Muscle of arm (tissue), 12 donors: ENCODE data around the gene RGPD3. TPM values are rescaled to one million over a fixed set of nuclear protein-coding genes. Genes with fewer than 3 reads are reported as not detected.
"Not testable (repeated sequence)": the region's sequence is repeated elsewhere in the genome, so short reads cannot be mapped to it uniquely, and the experiment has no call there.

Source experiments
- DNase-seq: peaks from one replicate; pipeline ENCODE4 v3.0.0-alpha.2; 2013
- polyA plus RNA-seq, 12 donors: library from polyadenylated mRNA; unstranded; fragments of 120-200 nt; gene quantifications; one replicate each; pipeline ENCODE4 v1.2.1, GENCODE V29; 2013; ENCODE audit not compliant: insufficient read length in 12 of 12

The RGPD3 gene
- polyA plus RNA-seq, 12 donors, result 0.05 to 0.36 (median 0.14) TPM; not detected in 2

GRCh38 chr2:106486551-106487385, 18.6 kb upstream of the RGPD3 start, which contains the start of gene CD8B2:
Gene CD8B2, plus strand, starts transcription at chr2:106487364. Its CDS starts 63 bp downstream, at chr2:106487427.
- not testable (repeated sequence) for DNase-seq

GRCh38 chr2:106479563-106479962, 11.3 kb upstream of the RGPD3 start:
- not testable (repeated sequence) for DNase-seq

- not testable (repeated sequence) for DNase-seq
These were observed 9.4 kb upstream of the RGPD3 start for GRCh38 chr2:106477647-106478046.

GRCh38 chr2:106470658-106471057, 2.4 kb upstream of the RGPD3 start:
- DNase-seq, result not testable (repeated sequence)

GRCh38 chr2:106467516-106467915, 697 bp downstream of the RGPD3 start:
- DNase-seq, result not testable (repeated sequence)

- not testable (repeated sequence) for DNase-seq
These were observed 6.3 kb downstream of the RGPD3 start for GRCh38 chr2:106461882-106462281.

- not testable (repeated sequence) for DNase-seq
These were observed 77.5 kb downstream of the RGPD3 start for GRCh38 chr2:106390680-106391079.

GRCh38 chr2:106388814-106389410, 79.3 kb downstream of the RGPD3 start:
- DNase-seq, result not testable (repeated sequence)

GRCh38 chr2:106384548-106384947, 83.7 kb downstream of the RGPD3 start:
- not testable (repeated sequence) for DNase-seq

- DNase-seq, result not testable (repeated sequence)
These were observed 86.3 kb downstream of the RGPD3 start for GRCh38 chr2:106381867-106382266.

GRCh38 chr2:106379567-106379966, 88.6 kb downstream of the RGPD3 start:
- DNase-seq, result not testable (repeated sequence)

GRCh38 chr2:106369182-106369581, 99.0 kb downstream of the RGPD3 start:
- not testable (repeated sequence) for DNase-seq

- no peak for DNase-seq
These were observed 101.9 kb downstream of the RGPD3 start for GRCh38 chr2:106366204-106366885.

GRCh38 chr2:106363791-106364190, 104.4 kb downstream of the RGPD3 start:
- no peak for DNase-seq

- no peak for DNase-seq
These were observed 105.4 kb downstream of the RGPD3 start for GRCh38 chr2:106362789-106363188.

GRCh38 chr2:106359512-106359911, 108.7 kb downstream of the RGPD3 start:
- no peak for DNase-seq

GRCh38 chr2:106358521-106358920, 109.7 kb downstream of the RGPD3 start:
- no peak for DNase-seq

- DNase-seq, result no peak
These were observed 110.1 kb downstream of the RGPD3 start for GRCh38 chr2:106358081-106358480.

GRCh38 chr2:106356291-106356690, 111.9 kb downstream of the RGPD3 start:
- no peak for DNase-seq

- DNase-seq, result no peak
These were observed 114.5 kb downstream of the RGPD3 start for GRCh38 chr2:106353676-106354075.

GRCh38 chr2:106350980-106351379, 117.2 kb downstream of the RGPD3 start:
- DNase-seq, result no peak

- no peak for DNase-seq
These were observed 123.9 kb downstream of the RGPD3 start for GRCh38 chr2:106344302-106344701.
